ENCODE measurements around the gene OR6S1.
A peak's percentile ranks its signal among the peaks of the same experiment; 100 is the strongest.
"Not testable (repeated sequence)": the region's sequence is repeated elsewhere in the genome, so short reads cannot be mapped to it uniquely, and the experiment has no call there.

OR6S1 gene

GRCh38 chr14:20610002-20610765 is 31.3 kb downstream of the OR6S1 start:
- DNase-seq (ENCODE audit: low read depth) = peak; percentile 80

- DNase-seq (ENCODE audit: low read depth) = peak; percentile 77
Observed at GRCh38 chr14:20609215-20610001, 32.1 kb downstream of the OR6S1 start.

DNA sequence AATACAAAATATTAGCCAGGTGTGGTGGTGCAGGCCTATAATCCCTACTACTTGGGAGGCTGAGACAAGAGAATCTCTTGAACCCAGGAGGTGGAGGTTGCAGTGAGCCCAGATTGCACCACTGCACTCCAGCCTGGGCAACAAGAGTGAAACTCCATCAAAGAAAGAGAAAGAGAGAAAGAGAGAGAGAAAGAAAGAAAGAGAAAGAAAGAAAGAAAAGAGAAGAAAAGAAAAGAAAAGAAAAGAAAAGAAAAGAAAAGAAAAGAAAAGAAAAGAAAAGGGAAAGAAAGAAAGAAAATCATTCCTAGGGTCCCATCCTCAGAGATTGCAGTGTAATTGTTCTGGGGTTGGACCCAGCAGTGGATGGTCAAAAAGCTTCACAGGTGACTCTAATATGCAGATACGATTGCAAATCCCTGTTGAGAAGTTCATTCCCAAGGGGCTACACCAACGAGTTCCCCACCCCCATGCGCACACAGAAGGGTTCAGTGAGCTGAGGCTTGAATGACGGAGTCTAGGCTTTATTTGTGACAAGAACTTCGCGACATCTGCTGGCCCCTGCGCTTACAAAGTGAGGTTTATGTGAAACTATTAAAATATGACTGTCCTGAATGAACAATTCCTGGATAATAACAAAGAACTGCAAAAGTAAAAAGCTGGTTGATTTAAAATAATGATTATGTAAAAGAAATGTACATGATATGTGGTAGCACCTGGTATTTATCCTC is 32.9 kb downstream of the OR6S1 start:
- DNase-seq (ENCODE audit: low read depth) = no peak

DNA sequence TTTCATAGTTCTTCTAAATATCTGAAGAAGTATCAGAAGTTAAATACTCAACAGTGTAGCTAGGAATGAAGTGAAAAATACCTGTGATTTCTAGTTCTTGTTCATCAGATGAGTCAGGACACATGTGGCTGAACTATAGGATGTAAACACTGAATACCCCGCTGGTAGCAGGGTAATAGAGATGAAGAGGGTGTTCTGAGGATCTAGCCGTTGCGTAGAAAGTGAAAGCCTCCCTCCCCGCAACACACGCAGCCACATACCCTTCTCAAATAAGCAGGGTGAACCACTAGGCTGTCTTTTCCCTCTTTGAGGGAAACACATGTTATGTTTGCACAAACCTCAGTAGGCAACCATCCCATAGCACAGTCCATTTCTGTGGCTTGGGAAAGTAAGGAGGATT is 33.9 kb downstream of the OR6S1 start:
- no peak for DNase-seq (ENCODE audit: low read depth)

GRCh38 chr14:20606902-20607242 is 34.6 kb downstream of the OR6S1 start:
- no peak for DNase-seq (ENCODE audit: low read depth)

GRCh38 chr14:20606190-20606901 is 35.1 kb downstream of the OR6S1 start:
- DNase-seq (ENCODE audit: low read depth) = peak; percentile 44

DNA sequence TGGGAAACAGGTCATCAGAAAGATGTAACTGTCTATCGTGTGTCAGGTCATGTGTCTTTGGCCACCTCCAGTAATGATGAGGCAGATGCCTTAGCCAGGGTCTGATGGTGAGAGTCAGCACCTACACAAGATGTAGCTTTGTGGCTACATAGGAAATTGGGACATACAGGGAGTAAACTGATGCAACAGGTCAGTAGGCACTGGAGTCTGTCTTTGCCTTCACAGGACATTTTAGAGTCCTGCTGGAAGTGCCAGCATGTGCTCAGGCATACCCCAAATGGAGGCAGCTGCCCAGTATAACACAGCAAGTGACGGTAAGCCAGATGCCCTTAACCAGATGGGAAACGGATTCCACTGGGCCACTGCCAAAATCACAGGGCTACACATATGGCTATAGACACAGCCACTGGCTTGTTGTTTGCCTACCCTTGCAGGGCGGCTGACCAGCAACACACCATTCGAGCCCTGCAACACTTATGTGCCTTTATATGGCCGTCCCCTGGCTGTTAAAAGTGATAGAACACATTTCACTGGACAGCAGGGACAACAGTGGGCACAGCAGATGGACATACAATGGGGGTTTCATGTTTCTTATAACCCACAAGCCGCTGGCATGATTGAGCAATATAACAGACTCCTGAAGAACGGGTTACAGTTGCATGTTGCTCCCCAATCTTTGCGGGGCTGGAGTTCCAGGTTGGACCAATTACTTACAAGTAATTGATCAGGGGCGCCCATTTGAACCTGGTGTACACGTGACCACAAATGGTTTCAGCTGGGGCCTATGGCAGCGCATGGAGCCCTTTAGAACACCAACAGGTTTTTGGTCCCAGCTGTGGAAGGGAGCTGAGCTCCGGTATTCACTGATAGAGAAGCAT is 37.4 kb downstream of the OR6S1 start:
- no peak for DNase-seq (ENCODE audit: low read depth)

DNA sequence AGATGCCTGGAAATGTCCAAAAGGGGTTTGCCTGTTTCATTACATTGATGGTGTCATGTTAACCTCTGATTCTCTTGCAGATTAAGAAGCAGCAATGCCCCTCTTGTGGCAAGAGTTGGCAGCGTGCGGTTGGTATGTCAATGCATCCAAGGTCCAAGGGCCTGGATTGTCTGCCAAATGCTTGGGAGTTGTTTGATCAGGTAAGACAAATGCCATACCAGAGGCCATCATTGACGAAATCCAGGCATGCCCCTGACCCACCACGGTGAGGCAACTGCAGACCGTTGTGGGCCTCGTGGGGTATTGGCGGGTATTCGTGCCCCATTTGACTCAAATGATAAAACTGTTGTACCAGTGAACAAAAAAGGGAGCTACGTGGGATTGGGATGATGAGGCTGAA is 38.9 kb downstream of the OR6S1 start:
- DNase-seq (ENCODE audit: low read depth) = no peak

GRCh38 chr14:20601522-20601921 is 40.0 kb downstream of the OR6S1 start:
- no peak for DNase-seq (ENCODE audit: low read depth)

- DNase-seq (ENCODE audit: low read depth) = no peak
Observed at GRCh38 chr14:20597108-20597507, 44.4 kb downstream of the OR6S1 start.

- DNase-seq (ENCODE audit: low read depth) = not testable (repeated sequence)
Observed at GRCh38 chr14:20595726-20596125, 45.8 kb downstream of the OR6S1 start.

GRCh38 chr14:20592574-20592973 is 48.9 kb downstream of the OR6S1 start:
- DNase-seq (ENCODE audit: low read depth) = no peak

DNA sequence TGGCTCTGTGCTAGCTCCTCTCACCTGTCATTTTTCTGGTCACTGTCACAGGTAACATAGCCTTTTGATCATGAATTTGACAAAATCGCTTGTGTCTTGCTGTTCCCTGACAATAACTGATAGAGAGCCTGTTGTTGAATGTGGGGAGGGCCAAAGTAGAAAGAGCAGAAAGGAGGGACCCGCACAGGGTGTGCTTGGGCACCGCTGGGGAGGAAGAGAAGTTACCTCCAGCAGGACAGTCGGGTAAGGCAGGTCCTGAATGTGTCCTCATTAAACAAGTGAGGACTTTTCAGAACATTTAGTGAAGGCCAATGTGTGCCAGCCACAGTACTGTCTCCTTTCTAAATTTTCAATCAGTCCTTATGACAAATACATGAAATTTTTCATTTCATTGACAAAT is 50.3 kb downstream of the OR6S1 start, which contains the start of gene RNASE12:
TSS of gene RNASE12 (minus strand) at position 142 of the 400 bp plus-strand sequence. CDS start 653 bp downstream, outside the sequence.
- DNase-seq (ENCODE audit: low read depth) = no peak

All from iris pigment epithelial cell (primary cell).